Measurements from ENCODE around the gene GET4. TPM values are rescaled to one million over a fixed set of nuclear protein-coding genes. Genes with fewer than 3 reads are reported as not detected.
"Not testable (repeated sequence)": the region's sequence is repeated elsewhere in the genome, so short reads cannot be mapped to it uniquely, and the experiment has no call there.

Gene GET4
- total and polyA plus RNA-seq, 2 of the 8 experiments (the other 6 are each of a cell fraction or from before 2014, with no cell fraction given) = 56.7 to 74.1 TPM

DNA sequence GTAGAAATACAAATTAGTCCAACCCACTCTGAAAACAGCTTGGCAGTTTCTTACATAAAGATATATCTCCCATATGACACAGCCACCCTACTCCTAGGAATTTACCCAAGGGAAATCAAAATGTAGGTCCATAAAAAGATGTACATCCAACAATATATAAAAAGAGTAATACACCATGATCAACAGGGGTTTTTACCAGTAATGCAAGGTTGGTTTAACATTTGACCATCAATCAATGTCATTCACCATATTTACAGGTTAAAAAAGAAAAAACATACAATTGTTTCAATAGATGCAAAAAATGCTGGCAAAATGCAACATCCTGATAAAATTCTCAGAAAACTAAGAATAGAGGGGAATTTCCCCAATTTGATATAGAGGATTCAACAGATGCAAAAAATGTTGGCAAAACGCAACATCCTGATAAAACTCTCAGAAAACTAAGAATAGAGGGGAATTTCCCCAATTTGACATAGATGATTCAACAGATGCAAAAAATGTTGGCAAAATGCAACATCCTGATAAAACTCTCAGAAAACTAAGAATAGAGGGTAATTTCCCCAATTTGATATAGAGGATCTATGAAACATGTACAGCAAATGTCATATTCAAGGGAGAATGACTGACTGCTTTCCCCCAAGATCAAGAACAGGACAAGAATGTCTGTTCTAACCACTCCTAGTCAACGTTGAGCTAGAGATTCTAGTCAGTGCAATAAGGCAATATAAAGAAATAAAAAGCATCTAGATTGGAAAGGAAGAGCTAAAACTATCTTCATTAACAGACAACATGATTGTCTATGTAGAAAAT is 64.5 kb downstream of the GET4 start (continued):
- no peak for TF ChIP-seq KDM5A (IDR thresholded peaks at IDR 0.05; ENCODE audit: low read length)
- TF ChIP-seq GABPA (IDR thresholded peaks at IDR 0.05; ENCODE audit: borderline replicate concordance, insufficient read depth, low read length) = no peak
- no peak for TF ChIP-seq BCL11A (IDR thresholded peaks at IDR 0.05; ENCODE audit: low read depth in 2 of 2, low read length in 2 of 2)

DNA sequence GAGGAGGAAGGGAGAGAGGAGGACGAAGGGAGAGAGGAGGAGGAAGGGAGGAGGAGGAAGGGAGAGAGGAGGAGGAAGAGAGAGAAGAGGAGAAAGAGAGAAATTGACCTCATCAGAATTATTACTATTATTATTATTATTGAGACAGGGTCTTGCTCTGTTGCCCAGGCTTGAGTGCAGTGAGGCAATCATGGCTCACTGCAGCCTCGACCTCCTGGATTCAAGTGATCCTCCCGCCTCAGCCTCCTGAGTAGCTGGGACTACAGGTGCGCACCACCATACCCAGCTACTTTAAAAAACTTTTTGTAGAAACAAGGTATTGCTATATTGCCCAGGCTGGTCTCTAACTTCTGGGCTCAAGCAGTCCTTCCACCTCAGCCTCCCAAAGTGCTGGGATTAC is 67.4 kb downstream of the GET4 start:
- DNase-seq (ENCODE audit: low read depth in 1 of 2, low spot score in 2 of 2); H2BK12ac ChIP-seq (ENCODE audit: low read depth, low read length); H4K91ac ChIP-seq (replicated peaks; ENCODE audit: insufficient read length, low read length); H4K5ac ChIP-seq (ENCODE audit: insufficient read length, low read depth, low read length); H3K4ac ChIP-seq (replicated peaks; ENCODE audit: insufficient read length, low read depth, low read length); H2BK120ac ChIP-seq (replicated peaks; ENCODE audit: low read depth, low read length); H3K9me3 ChIP-seq (ENCODE audit: insufficient read depth in 2 of 2, low read depth in 1 of 2, low read length in 1 of 2); H3K27me3 ChIP-seq (replicated peaks in 1 of 4; ENCODE audit: control insufficient read depth in 3 of 4, extremely low read depth in 1 of 4, insufficient read depth in 3 of 4, low read length in 3 of 4); CTCF ChIA-PET (ENCODE audit: partially characterized antibody); H3K56ac ChIP-seq (replicated peaks; ENCODE audit: insufficient read length, low read depth, low read length); H2AK5ac ChIP-seq (ENCODE audit: low read depth, low read length); H3K23me2 ChIP-seq (ENCODE audit: low read depth, low read length); H2AFZ ChIP-seq (ENCODE audit: low read length); H2BK20ac ChIP-seq (ENCODE audit: low read length); H3K36me3 ChIP-seq (ENCODE audit: control insufficient read depth in 2 of 4, insufficient read depth in 4 of 4, low read length in 3 of 4); H3K27ac ChIP-seq (ENCODE audit: low read depth, low read length); H3K18ac ChIP-seq (ENCODE audit: extremely low read depth, low read length); H3K79me1 ChIP-seq (ENCODE audit: low read depth, low read length); H4K20me1 ChIP-seq (replicated peaks in 1 of 2; ENCODE audit: control insufficient read depth in 1 of 2, insufficient read depth in 2 of 2, low read length in 2 of 2); H3K79me2 ChIP-seq (ENCODE audit: control insufficient read depth in 1 of 2, insufficient read depth in 2 of 2, low read length in 2 of 2); H3K4me3 ChIP-seq (ENCODE audit: extremely low read depth in 1 of 4, insufficient read depth in 2 of 4, low read depth in 3 of 4, low read length in 4 of 4); FAIRE-seq; H4K8ac ChIP-seq (ENCODE audit: extremely low read depth, insufficient read depth, low read length); H3K14ac ChIP-seq (ENCODE audit: insufficient read length); H3K9ac ChIP-seq (replicated peaks in 1 of 4; ENCODE audit: extremely low read depth in 1 of 4, low read depth in 3 of 4, low read length in 3 of 4); H3K4me2 ChIP-seq (ENCODE audit: insufficient read depth in 1 of 2, low read depth in 2 of 2, low read length in 2 of 2); H3K23ac ChIP-seq (ENCODE audit: insufficient read length); H2BK5ac ChIP-seq (ENCODE audit: low read depth, low read length); H2BK15ac ChIP-seq (ENCODE audit: low read length): not testable (repeated sequence)
- POLR2A ChIA-PET (ENCODE audit: partially characterized antibody) = interaction anchor here (0.7 to 1.3 kb wide), 2 partner anchors 24 to 30 kb away, joined by 3 read pairs; no protein-coding TSS in a partner anchor
- WGBS, 2 experiments (ENCODE audit: extremely low coverage in 1 of 2, insufficient coverage in 1 of 2, insufficient read length in 1 of 2, insufficient replicate concordance in 2 of 2, low coverage in 1 of 2, low lambda C conversion rate in 2 of 2, missing lambda C conversion rate in 1 of 2) = 93% methylated on average over 3 of the region's 4 CpGs; no CpG with 5 or more reads in 1 of the 2 experiments
- H3K4me1 ChIP-seq (replicated peaks in 1 of 4; ENCODE audit: control insufficient read depth in 3 of 4, insufficient read depth in 4 of 4, low read length in 3 of 4) = peaks cover 0 to 17% (median 14%) of the 10 kb centered on the region in 4 experiments; a peak in 6 of 7 replicates

Measured in H1 (cell line).